ENCODE data around the gene GAD1.

GAD1 gene

DNA sequence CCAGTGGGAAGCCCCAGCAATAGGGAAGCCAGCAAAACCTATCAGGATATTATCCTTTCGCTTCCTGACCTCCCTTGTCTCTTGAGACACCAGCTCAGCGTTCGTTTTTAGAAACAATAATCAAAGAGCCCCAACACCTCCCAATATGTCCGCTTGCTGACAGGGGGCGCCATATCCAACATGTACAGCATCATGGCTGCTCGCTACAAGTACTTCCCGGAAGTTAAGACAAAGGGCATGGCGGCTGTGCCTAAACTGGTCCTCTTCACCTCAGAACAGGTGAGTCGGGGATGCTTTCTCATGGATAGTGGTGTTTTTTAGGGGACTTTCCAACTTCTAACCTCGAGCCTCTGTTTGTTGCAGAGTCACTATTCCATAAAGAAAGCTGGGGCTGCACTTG lies 28.7 kb downstream of the GAD1 start:
- DNase-seq (ENCODE audit: low read depth in 3 of 3): no peak

DNA sequence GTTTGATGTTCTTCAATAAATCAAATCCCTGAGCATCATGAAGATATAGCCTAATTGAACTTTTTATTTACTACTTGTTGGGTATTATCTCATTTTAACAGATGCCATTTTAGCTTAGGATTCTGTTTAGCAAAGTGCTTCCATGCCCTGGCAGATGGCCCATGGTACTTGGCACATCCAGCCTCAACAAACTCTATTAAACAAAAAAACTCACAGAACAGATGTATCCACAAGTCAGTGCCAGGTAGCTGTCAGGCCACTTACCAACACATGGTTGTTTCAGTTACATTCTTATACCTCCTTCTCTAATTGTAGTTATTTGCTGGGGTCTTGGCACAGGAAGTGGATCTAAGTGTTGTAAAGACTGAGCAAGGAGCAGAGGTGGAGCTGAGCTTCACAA lies 29.6 kb downstream of the GAD1 start:
- no peak for DNase-seq (ENCODE audit: low read depth in 3 of 3)

DNA sequence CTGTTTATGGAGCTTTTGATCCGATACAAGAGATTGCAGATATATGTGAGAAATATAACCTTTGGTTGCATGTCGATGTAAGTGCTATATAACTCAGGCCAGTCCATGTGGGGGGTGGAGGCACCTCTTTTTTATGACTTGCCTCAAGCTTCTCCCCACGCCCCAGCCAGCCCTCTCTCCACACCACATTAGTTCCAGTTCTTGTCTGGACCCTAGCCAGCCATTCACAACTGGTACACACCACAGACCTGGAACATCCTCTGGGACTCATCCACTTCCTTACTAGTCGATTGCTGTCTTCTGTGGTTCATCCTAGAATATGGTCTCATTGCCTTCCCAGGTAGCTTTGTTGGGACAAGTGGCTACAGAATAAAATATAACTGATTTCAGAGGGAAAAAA lies 31.0 kb downstream of the GAD1 start:
- DNase-seq (ENCODE audit: low read depth in 3 of 3): no peak

DNA sequence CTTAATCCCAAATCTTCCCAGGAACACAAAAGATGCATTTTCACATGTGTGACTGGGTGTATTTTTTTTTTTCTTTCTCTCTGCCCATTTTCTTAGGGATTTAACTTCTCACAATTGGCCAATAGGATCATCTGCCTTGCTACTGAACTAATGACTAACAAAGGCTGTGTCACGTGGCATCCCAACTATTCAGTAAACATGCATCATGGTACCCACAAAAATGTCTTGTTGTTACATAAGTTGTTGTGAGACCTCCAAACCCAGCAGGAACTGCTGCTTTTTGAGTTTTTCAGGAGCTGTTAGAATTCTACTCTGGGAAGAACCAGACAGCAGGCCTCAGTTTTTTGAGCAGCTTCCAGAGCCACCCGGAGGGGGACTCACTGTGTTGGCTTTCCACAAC lies 31.9 kb downstream of the GAD1 start:
- no peak for DNase-seq (ENCODE audit: low read depth in 3 of 3)

DNA sequence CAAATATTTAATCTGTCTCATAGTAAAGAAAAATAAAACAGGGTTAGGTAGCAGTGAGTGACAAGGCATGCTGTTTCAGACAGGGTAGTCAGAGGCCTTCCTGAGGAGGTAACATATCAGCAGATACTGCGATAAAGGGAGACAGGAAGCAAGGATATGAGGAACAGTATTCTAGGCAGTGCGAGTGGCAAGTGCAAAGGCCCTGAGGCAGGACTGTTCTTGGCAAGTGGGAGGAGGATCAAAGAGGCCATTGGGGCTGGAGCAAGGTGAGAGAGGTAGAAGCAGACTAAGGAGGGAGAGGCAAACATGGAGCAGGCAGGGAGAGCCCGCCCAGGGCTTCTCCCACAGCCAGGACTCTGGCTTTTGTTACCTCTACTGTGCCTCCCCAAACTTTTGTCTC lies 33.6 kb downstream of the GAD1 start:
- no peak for DNase-seq (ENCODE audit: low read depth in 3 of 3)

DNA sequence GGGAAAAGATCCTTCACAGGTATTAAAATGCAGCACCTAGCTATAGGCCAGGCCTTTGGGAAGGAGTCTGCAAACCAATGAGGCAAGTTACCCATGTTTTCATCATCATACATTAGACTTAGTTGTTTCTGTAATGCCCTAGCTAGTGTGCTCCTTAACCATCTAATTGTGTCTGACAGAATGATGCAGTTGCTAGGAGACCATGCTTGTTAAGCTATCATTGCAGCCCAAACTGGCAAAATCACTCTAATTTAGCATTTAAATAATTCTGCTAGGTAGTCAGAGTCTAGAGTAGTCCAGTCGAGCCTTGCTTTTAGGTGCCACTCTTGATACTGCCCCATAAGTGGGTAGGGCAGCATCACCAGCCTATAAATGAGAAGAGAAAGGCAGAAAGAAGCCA lies 34.9 kb downstream of the GAD1 start:
- no peak for DNase-seq (ENCODE audit: low read depth in 3 of 3)

DNA sequence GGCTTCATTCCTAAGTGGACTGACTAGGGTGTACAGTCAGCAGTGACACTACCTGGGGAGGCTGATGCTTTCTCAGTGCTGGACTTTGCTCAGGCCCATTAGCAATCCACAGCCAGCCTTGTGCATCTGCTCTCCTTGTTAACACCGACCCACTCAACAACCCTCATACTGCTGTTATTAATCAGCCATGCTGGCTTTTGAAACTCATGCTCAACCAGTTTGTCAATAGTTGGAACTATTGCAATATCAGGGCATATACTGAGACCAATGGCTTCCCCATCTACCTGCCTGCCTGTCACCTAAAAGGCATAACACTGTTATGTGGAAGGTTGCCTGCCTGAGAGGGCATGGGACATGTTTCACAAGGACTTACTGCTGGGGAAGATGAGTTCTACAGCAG lies 39.4 kb downstream of the GAD1 start:
- no peak for DNase-seq (ENCODE audit: low read depth in 3 of 3)

DNA sequence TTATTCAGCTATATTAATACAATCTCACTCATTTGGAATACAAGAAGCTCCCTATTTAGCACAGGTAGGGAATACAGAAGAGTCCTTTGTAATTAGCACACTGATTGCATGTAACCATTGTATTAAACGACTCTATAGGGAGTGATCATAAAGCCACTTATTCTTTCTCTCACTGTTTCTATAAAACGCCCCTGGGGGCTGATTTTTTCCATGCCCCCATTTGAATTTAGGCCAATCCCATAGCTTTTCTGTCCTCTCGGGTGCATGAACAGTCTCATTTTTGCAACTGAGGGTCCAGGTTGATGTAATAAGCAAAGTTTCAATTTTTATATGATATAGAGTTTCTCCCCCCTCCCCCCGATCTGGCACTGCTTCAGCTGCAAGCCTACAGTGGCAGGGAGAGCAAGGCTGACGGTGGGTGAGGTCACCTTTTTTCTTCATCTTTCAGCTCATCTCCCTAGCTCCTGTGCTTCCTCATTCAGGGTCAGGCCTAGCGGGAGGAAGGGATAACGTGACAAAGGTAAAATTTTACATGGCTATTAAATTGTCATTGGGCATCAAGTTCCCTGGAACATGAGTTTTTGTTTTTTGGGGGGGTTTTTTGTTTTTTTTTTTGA lies 45.7 kb downstream of the GAD1 start:
- DNase-seq (ENCODE audit: low read depth in 3 of 3): no peak

DNA sequence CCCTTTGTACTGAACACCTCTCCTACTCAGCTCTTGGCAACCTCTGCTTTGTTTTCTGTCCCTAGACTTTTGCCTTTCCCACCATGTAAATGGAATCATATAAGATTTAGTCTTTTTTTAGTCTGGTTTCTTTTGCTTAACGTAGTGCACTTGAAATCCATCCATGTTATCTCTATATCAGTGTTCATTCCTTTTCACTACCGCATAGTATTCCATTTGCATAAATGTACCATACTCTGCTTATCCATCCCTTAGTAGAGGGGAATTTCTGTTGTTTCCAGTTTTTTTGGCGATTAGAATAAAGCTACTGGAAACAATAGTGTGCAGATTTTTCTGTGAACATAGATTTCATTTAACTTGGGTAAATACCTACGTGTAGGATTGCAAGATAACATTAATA lies 46.4 kb downstream of the GAD1 start:
- no peak for DNase-seq (ENCODE audit: low read depth in 3 of 3)

DNA sequence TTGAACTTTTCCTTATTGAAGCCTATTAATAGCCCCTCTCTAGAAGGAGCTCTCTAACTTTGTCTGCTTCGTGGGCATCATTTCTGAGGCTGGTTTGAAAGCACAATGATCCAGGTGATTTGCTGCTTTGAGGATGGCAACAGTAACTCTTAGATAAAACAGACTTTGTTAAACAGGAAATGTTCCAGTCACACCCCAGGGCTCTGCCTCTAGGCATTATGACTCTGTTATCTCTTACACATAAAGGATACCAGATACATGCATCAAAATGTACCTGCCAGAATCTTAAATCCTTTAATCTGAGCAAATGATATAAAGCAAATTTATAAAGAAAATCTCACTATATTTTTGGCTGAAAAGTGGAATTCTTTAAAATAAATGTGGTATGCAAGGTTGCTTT lies 52.3 kb downstream of the GAD1 start:
- DNase-seq (ENCODE audit: low read depth in 3 of 3): no peak

DNA sequence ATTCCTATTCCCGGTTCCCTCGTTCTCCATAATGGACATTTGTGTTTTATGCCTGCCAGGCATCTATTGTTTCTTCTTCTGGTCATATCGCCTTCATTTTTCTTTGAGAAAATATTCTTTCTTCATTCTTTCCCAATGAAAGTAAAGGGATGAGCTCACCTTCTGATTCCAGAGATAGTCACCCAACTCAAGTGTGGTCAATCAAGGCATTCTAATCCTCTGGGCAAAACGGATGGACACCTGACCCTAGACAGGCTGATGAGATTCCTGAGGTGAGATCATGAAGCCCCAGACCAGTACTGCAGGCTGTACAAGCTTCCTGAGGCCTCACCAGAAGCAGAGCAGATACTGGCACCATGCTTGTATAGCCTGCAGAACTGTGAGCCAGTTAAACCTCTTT lies 52.8 kb downstream of the GAD1 start:
- no peak for DNase-seq (ENCODE audit: low read depth in 3 of 3)

DNA sequence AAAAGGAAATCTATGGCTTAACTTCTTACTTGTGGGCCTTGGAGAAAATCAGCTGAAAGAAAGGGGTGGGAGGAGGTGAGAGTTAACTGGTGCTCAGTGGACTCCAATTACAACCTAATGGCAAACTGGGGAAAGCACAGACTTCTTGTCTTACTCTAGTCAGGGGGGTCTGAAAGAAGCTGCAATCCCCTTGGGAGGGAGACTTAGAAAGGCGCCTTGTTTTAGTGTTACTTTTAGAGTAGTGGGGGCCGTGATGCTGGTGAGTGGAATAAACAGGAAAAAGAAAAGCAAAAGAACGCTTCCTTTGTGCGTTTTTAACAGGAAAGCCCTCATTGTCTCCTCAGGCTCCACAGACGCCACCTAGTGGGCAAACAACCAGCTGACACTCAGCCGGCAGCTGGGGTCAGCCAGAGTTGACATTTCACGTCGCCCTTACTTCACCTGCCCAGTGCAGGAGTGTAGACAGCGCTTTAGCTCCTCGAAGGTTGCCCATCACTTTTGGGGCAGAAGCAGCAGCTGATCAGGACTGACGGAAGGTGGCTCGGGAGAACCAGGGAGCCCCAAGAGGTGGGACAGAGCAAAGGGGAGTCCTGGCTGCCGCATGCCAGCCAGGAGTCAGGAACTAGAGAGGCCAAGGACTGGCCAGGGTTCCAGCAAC lies 56.5 kb downstream of the GAD1 start:
- peak; percentile 47 to 73 (median 52) for DNase-seq (ENCODE audit: low read depth in 3 of 3)

DNA sequence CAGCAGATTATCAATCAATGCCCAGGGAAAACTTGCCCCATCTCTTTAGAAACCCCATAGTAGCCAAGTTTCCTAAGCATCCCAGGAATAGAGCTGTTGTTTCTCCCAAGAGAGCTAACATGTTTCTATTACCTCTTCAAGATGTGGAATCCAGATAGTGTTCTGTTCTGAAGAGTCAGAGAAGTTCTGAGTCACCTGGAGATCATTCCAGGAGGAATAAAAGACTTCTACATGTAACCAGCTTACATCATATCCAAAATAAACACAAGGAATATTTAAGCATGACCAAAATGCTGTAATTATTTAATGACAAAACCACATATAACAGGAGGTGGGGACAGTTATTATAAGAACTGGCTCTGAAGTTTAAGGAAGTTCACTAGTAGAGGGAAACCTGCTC lies 61.4 kb downstream of the GAD1 start:
- no peak for DNase-seq (ENCODE audit: low read depth in 3 of 3)

DNA sequence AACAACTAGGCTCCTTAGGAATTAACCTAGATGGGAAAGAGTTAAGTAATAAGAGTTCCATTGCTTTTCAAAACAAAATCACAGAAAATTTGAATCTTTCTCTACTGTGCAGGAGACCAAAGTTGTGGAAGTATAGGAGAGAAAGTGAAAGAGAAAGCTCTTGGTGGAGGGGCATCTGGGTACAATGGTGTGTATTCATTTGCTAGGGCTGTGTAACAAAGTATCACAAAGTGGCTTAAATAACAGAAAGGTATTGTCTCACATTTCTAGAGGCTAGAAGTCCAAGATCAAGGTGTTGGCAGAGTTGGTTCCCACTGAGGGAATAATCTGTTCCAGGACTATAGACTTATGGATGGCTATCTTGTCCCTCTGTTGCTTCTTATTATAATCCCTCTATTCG lies 61.8 kb downstream of the GAD1 start:
- DNase-seq (ENCODE audit: low read depth in 3 of 3): no peak

DNA sequence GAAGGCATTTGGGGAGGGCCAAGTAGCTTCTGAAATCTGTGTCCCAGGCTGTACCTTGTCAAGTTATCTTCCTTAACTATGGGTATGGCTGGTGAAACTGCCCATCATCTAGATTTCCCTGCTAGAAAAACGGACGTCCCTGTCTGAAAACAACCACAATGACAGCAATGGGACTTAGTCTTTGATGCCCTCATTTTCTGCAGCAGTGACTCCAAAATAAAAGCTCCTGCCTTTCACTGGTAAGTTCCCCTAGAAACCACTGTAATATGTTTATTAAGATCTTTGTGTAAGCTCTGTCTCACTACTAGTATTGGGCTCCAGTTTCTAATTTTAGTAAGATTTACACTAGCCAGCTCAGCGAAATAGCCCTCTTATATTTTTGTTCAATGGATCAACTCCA lies 65.2 kb downstream of the GAD1 start:
- no peak for DNase-seq (ENCODE audit: low read depth in 3 of 3)

DNA sequence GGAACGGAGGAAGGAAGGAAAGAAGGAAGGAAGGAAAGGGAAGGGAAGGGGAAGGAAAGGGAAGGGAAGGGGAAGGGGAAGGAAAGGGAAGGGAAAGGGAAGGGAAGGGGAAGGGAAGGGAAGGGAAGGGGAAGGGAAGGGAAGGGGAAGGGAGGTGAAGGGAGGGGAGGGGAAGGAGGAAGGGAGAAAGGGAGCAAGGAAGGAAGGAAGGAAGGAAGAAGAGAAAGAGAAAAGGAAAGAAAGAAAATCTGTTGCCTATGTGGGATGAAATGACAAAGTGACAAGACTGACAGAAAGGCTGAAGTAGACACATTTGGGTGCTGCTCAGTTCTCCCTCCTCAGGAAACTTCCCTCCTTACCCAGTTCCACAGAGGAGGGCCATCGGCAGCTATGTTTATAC lies 66.1 kb downstream of the GAD1 start:
- no peak for DNase-seq (ENCODE audit: low read depth in 3 of 3)

DNA sequence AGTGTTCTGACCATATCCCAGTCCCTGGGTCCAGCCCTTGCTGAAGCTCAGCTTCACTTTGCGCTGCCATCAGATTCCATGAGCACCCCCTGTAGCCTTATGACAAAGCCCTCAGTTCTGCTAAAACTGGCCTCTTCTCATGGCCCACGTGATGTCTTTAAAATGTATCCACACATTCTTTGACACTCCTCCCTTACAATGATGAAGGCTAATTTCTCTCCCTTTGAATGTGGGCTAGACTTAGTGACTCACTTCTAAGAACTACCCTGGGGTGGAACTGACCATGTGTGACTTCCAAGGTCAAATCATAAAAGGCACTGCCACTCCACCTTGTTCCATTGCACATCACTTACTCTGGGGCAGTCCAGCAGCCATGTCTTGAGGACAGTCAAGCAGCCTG lies 67.0 kb downstream of the GAD1 start:
- DNase-seq (ENCODE audit: low read depth in 3 of 3): no peak

DNA sequence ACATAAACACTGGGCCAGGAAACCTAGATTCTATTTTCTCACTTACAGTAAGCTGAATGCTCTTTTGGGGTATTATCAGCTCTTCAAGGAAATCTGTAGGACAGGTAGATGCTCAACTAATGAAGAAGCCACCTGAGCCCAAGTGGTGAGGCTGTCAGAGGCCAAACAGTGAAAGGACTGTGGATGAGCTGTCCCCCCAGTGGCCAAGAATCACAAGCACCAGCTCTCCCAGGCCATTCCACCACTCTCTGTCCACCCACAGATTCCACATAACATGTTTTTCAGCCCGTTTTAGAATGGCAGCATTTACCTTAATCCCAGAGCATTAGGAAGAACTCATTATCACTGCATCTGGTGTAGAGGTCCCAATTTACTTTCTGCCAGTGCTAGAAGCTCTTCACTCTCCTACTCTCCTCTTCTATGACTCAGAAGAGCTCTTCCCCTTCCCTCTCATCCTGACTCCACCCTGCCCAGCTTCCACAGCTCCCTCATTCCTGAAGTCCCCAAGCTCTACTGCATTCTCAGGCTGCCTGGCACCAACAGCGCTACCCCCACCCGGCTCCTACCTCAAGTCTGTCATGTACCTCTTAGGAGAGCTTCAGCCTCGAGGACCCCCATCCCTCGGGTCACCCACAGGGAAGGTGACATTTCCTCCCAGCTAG lies 68.6 kb downstream of the GAD1 start:
- no peak for DNase-seq (ENCODE audit: low read depth in 3 of 3)

DNA sequence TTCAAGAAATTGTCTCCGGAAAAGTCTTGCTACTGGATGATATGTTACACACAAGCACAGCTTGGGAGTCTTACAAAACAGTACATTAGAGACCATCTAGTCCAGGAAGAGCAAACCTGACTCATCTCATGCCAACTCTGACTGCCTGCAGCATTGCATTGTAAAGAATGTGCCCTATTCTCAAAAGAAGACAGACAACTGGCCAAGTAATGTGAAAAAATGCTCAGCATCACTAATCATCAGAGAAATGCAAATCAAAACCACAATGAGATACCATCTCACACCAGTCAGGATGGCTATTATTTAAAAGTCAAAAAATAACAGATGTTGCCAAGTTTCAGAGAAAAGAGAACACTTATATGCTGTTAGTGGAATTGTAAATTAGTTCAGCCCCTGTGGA lies 69.7 kb downstream of the GAD1 start:
- no peak for DNase-seq (ENCODE audit: low read depth in 3 of 3)

DNA sequence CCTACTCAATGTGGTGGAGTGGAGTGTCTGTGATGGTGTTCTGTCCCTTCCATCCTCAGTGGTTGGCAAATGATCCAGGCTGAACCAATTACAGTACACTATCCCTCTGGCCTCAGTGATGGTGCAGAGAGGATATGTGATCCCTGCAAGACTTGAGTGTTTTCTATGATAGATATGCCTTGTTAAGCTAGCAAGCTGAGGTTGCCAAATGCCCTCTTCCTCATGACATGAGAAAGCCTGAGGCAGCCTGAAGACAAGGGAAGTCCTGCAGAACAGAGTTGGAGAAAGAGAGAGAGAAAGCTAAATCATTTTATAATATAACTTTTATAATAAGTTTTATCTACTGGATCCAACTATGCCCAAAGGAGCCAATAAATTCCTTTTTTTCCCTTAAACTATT lies 70.8 kb downstream of the GAD1 start:
- no peak for DNase-seq (ENCODE audit: low read depth in 3 of 3)

DNA sequence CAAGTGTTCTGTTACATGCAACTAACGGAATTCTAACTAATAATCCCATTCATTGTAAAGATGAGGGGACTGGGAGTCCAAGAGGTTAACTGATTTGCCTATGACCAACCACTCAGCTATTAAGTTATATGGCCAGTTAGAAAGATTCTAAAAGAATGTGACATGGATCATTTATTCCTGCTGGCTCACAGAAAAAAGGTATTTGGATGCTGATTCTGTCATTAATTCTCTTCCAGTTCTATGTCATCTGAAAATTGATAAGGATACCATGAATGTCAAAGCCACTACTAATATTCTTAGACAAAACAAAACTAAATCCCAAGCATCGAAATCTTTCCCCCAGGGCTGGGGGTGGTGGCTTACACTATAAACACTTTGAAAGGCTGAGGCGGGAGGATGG lies 71.2 kb downstream of the GAD1 start:
- DNase-seq (ENCODE audit: low read depth in 3 of 3): no peak

DNA sequence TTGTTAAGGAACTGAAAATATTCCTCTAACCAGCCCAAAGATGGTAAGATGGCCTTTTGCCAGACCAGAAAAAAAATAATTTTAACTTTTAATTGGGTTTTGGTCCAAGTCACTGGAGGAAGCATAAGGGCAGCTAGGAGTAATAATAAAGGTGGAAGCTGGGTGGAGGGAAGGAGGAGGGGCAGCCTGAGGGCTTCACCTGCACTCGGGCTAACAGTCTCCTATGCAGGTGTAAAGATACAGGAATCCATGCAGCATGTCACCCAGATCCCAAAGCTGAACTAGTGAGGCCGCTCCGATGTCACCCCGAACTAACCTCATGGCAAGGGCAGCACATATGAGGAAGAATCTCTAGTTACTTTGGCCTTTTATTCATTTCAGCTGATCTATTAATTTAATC lies 75.2 kb downstream of the GAD1 start:
- no peak for DNase-seq (ENCODE audit: low read depth in 3 of 3)

DNA sequence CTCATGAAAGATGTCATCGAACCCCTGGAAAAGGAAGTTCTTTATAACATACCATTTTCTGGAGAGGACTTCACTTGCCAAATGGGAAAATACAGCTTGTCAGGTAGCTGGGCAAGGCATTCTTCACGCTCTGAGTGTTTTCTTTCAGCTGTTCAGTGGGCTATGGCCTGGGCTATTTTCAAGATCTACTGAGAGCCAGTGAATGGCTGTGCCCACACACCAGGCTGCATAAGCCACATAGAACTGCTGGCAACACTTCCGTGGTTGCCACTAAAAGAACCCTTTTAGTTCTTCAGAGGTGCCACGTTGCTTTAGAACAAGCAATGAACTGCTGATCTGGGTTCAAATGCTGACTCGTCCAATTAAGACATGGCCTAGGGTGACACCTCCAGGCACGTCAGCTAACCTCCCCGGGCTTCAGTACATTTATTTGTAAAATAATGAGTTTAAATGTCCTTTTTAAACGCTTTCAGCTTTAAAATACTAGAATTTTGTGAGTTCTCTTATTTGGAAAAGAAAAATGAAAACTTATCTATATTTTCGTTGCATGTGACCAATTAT lies 75.8 kb downstream of the GAD1 start:
- DNase-seq (ENCODE audit: low read depth in 3 of 3): no peak

Measured in stimulated activated CD4-positive, alpha-beta T cell treated with anti-CD3 and anti-CD28 coated beads, TNF-alpha, amount 100 ng/mL, for 24 hours (primary cell).